Measurements from ENCODE around the gene ODC1.

ODC1 gene

GRCh38 chr2:10476723-10477442 is 28.8 kb upstream of the ODC1 start:
- Histone ChIP-seq H3K9ac (ENCODE audit: low read depth, low read length) (no peak overlapping the region), H3K9me3 (ENCODE audit: control insufficient read depth, insufficient read depth, low read length) (no peaks in the 10 kb centered on the region), H3K4me3 (ENCODE audit: low read depth, low read length) (no peak overlapping the region), H3K4me1 (ENCODE audit: control insufficient read depth, insufficient read depth, low read length) (peaks cover 5% of the 10 kb centered on the region), H3K36me3 (ENCODE audit: control insufficient read depth, insufficient read depth, low read length) (no peaks in the 10 kb centered on the region), H3K27me3 (ENCODE audit: control insufficient read depth, insufficient read depth, low read length) (peaks cover 3% of the 10 kb centered on the region)

GRCh38 chr2:10475811-10476660 is 27.9 kb upstream of the ODC1 start:
- Histone ChIP-seq H3K4me3 (ENCODE audit: low read depth, low read length) (no peak overlapping the region), H3K9me3 (ENCODE audit: control insufficient read depth, insufficient read depth, low read length) (no peaks in the 10 kb centered on the region), H3K4me1 (ENCODE audit: control insufficient read depth, insufficient read depth, low read length) (peaks cover 5% of the 10 kb centered on the region)

GRCh38 chr2:10475221-10475722 is 27.1 kb upstream of the ODC1 start:
- peaks cover 3% of the 10 kb centered on the region for H3K27me3 ChIP-seq (ENCODE audit: control insufficient read depth, insufficient read depth, low read length)
- no peaks in the 10 kb centered on the region for H3K9me3 ChIP-seq (ENCODE audit: control insufficient read depth, insufficient read depth, low read length)
- no peak overlapping the region for H3K4me3 ChIP-seq (ENCODE audit: low read depth, low read length)
- H3K4me1 ChIP-seq (ENCODE audit: control insufficient read depth, insufficient read depth, low read length) = peaks cover 5% of the 10 kb centered on the region
- H3K9ac ChIP-seq (ENCODE audit: low read depth, low read length) = no peak overlapping the region
- H3K36me3 ChIP-seq (ENCODE audit: control insufficient read depth, insufficient read depth, low read length) = no peaks in the 10 kb centered on the region

More at GRCh38 chr2:10475811-10476660, 27.9 kb upstream of the ODC1 start:
- H3K27me3 ChIP-seq (ENCODE audit: control insufficient read depth, insufficient read depth, low read length) = peaks cover 3% of the 10 kb centered on the region
- no peak overlapping the region for H3K9ac ChIP-seq (ENCODE audit: low read depth, low read length)
- no peaks in the 10 kb centered on the region for H3K36me3 ChIP-seq (ENCODE audit: control insufficient read depth, insufficient read depth, low read length)

GRCh38 chr2:10473121-10473756 is 25.1 kb upstream of the ODC1 start:
- H3K4me1 ChIP-seq (ENCODE audit: control insufficient read depth, insufficient read depth, low read length) = peaks cover 5% of the 10 kb centered on the region
- H3K36me3 ChIP-seq (ENCODE audit: control insufficient read depth, insufficient read depth, low read length) = no peaks in the 10 kb centered on the region
- no peaks in the 10 kb centered on the region for H3K27me3 ChIP-seq (ENCODE audit: control insufficient read depth, insufficient read depth, low read length)
- H3K9me3 ChIP-seq (ENCODE audit: control insufficient read depth, insufficient read depth, low read length) = no peaks in the 10 kb centered on the region
- no peak overlapping the region for H3K4me3 ChIP-seq (ENCODE audit: low read depth, low read length)
- H3K9ac ChIP-seq (ENCODE audit: low read depth, low read length) = no peak overlapping the region

DNA sequence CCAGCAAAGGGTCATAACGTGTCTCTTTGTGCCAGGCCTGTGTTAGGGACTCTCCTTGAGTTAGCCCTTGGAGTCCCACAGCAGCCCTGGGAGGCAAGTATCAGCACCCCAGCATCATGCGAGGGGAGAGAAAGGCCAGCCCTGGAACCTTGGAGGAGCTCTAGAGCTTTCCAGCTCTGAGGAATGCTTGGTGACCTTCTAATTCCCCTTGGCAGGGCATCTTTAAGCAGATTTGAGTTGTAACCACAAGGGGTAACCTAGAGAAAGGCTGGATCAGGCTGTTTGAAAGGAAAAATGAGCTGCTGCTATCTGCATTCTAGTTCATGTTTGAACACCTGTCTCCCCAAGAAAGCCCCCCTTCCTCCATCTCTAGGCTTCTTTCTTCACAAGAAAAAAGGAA is 23.8 kb upstream of the ODC1 start:
- Histone ChIP-seq H3K9ac (ENCODE audit: low read depth, low read length) (no peak overlapping the region), H3K27me3 (ENCODE audit: control insufficient read depth, insufficient read depth, low read length) (no peaks in the 10 kb centered on the region), H3K4me3 (ENCODE audit: low read depth, low read length) (no peak overlapping the region), H3K36me3 (ENCODE audit: control insufficient read depth, insufficient read depth, low read length) (no peaks in the 10 kb centered on the region), H3K9me3 (ENCODE audit: control insufficient read depth, insufficient read depth, low read length) (no peaks in the 10 kb centered on the region), H3K4me1 (ENCODE audit: control insufficient read depth, insufficient read depth, low read length) (no peaks in the 10 kb centered on the region)

DNA sequence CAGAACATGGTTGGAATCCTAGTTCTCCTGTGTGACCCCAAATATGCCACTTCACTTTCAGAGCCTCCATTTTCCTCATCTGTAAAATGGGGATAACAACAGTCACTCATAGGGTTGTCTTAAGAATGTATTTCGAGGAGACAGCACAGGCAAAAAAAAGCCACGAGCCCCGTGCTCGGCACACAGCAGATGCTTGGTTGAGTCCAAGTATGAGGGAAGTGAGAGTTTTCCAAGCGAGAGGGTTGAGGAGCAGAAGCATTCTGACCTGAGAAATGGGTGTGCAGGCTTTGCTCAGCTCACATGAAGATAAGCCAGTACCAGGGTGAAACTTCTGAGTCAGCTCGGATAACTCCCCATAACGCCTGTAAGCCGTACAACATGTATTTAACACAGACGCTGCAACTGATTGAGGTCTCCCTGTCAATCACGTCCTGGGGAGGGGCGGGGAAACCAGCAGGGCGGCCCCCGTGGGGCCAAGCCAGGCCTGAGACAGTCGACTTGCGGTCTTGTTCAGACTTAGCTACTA is 23.0 kb upstream of the ODC1 start:
- Histone ChIP-seq H3K4me1 (ENCODE audit: control insufficient read depth, insufficient read depth, low read length) (no peaks in the 10 kb centered on the region), H3K9me3 (ENCODE audit: control insufficient read depth, insufficient read depth, low read length) (no peaks in the 10 kb centered on the region), H3K4me3 (ENCODE audit: low read depth, low read length) (no peak overlapping the region), H3K36me3 (ENCODE audit: control insufficient read depth, insufficient read depth, low read length) (no peaks in the 10 kb centered on the region), H3K27me3 (ENCODE audit: control insufficient read depth, insufficient read depth, low read length) (no peaks in the 10 kb centered on the region), H3K9ac (ENCODE audit: low read depth, low read length) (no peak overlapping the region)

GRCh38 chr2:10469955-10470608 is 22.0 kb upstream of the ODC1 start:
- Histone ChIP-seq H3K4me3 (ENCODE audit: low read depth, low read length) (no peak overlapping the region), H3K27me3 (ENCODE audit: control insufficient read depth, insufficient read depth, low read length) (no peaks in the 10 kb centered on the region), H3K9me3 (ENCODE audit: control insufficient read depth, insufficient read depth, low read length) (no peaks in the 10 kb centered on the region), H3K36me3 (ENCODE audit: control insufficient read depth, insufficient read depth, low read length) (no peaks in the 10 kb centered on the region), H3K4me1 (ENCODE audit: control insufficient read depth, insufficient read depth, low read length) (no peaks in the 10 kb centered on the region), H3K9ac (ENCODE audit: low read depth, low read length) (no peak overlapping the region)

GRCh38 chr2:10469301-10469700 is 21.2 kb upstream of the ODC1 start:
- H3K4me1 ChIP-seq (ENCODE audit: control insufficient read depth, insufficient read depth, low read length) = no peaks in the 10 kb centered on the region
- H3K36me3 ChIP-seq (ENCODE audit: control insufficient read depth, insufficient read depth, low read length) = no peaks in the 10 kb centered on the region
- no peaks in the 10 kb centered on the region for H3K27me3 ChIP-seq (ENCODE audit: control insufficient read depth, insufficient read depth, low read length)
- no peaks in the 10 kb centered on the region for H3K9me3 ChIP-seq (ENCODE audit: control insufficient read depth, insufficient read depth, low read length)
- H3K4me3 ChIP-seq (ENCODE audit: low read depth, low read length) = no peak overlapping the region
- no peak overlapping the region for H3K9ac ChIP-seq (ENCODE audit: low read depth, low read length)

- no peaks in the 10 kb centered on the region for H3K27me3 ChIP-seq (ENCODE audit: control insufficient read depth, insufficient read depth, low read length)
- H3K36me3 ChIP-seq (ENCODE audit: control insufficient read depth, insufficient read depth, low read length) = no peaks in the 10 kb centered on the region
- H3K9me3 ChIP-seq (ENCODE audit: control insufficient read depth, insufficient read depth, low read length) = no peaks in the 10 kb centered on the region
- H3K4me3 ChIP-seq (ENCODE audit: low read depth, low read length) = no peak overlapping the region
- no peaks in the 10 kb centered on the region for H3K4me1 ChIP-seq (ENCODE audit: control insufficient read depth, insufficient read depth, low read length)
- no peak overlapping the region for H3K9ac ChIP-seq (ENCODE audit: low read depth, low read length)
Measured at GRCh38 chr2:10467401-10467800, 19.3 kb upstream of the ODC1 start.

GRCh38 chr2:10466801-10467200 is 18.7 kb upstream of the ODC1 start:
- H3K9ac ChIP-seq (ENCODE audit: low read depth, low read length) = no peak overlapping the region
- no peaks in the 10 kb centered on the region for H3K4me1 ChIP-seq (ENCODE audit: control insufficient read depth, insufficient read depth, low read length)
- H3K9me3 ChIP-seq (ENCODE audit: control insufficient read depth, insufficient read depth, low read length) = no peaks in the 10 kb centered on the region
- no peaks in the 10 kb centered on the region for H3K27me3 ChIP-seq (ENCODE audit: control insufficient read depth, insufficient read depth, low read length)
- H3K4me3 ChIP-seq (ENCODE audit: low read depth, low read length) = no peak overlapping the region
- H3K36me3 ChIP-seq (ENCODE audit: control insufficient read depth, insufficient read depth, low read length) = no peaks in the 10 kb centered on the region

- H3K36me3 ChIP-seq (ENCODE audit: control insufficient read depth, insufficient read depth, low read length) = no peaks in the 10 kb centered on the region
- H3K4me3 ChIP-seq (ENCODE audit: low read depth, low read length) = no peak overlapping the region
- H3K4me1 ChIP-seq (ENCODE audit: control insufficient read depth, insufficient read depth, low read length) = no peaks in the 10 kb centered on the region
- no peaks in the 10 kb centered on the region for H3K9me3 ChIP-seq (ENCODE audit: control insufficient read depth, insufficient read depth, low read length)
- no peak overlapping the region for H3K9ac ChIP-seq (ENCODE audit: low read depth, low read length)
- no peaks in the 10 kb centered on the region for H3K27me3 ChIP-seq (ENCODE audit: control insufficient read depth, insufficient read depth, low read length)
Measured at GRCh38 chr2:10465910-10466309, 17.8 kb upstream of the ODC1 start.

Data from iPS-15b (cell line).